Adipocyte (in vitro differentiated cells): ENCODE measurements around the gene SNAPC2.
"Not testable (repeated sequence)": the region's sequence is repeated elsewhere in the genome, so short reads cannot be mapped to it uniquely, and the experiment has no call there.

ENCODE experiments used
- DNase-seq: peaks from one replicate; pipeline ENCODE4 v3.0.0-alpha.2; 2015; ENCODE audit warnings: low read depth
- H3K27me3 ChIP-seq: replicated peaks from 2 replicates; pipeline ENCODE4 v1.7.0; 2013; ENCODE audit warnings: mild to moderate bottlenecking, low read length, moderate library complexity; ENCODE audit not compliant: control insufficient read depth, insufficient read depth
- H3K36me3 ChIP-seq: 2 replicates; pipeline ENCODE4 v1.7.0; 2013; ENCODE audit warnings: low read length, mild to moderate bottlenecking, moderate library complexity; ENCODE audit not compliant: control insufficient read depth, insufficient read depth, severe bottlenecking
- H3K4me1 ChIP-seq: 2 replicates; pipeline ENCODE4 v1.7.0; 2013; ENCODE audit warnings: mild to moderate bottlenecking, low read length, moderate library complexity; ENCODE audit not compliant: control insufficient read depth, insufficient read depth
- H3K4me3 ChIP-seq: 2 replicates; pipeline ENCODE4 v1.7.0; 2013; ENCODE audit warnings: mild to moderate bottlenecking, low read length, moderate library complexity
- H3K9ac ChIP-seq: 2 replicates; pipeline ENCODE4 v1.7.0; 2013; ENCODE audit warnings: mild to moderate bottlenecking, low read length, moderate library complexity
- H3K9me3 ChIP-seq: 2 replicates; pipeline ENCODE4 v1.7.0; 2013; ENCODE audit warnings: mild to moderate bottlenecking, low read length, moderate library complexity; ENCODE audit not compliant: control insufficient read depth

The SNAPC2 gene

DNA sequence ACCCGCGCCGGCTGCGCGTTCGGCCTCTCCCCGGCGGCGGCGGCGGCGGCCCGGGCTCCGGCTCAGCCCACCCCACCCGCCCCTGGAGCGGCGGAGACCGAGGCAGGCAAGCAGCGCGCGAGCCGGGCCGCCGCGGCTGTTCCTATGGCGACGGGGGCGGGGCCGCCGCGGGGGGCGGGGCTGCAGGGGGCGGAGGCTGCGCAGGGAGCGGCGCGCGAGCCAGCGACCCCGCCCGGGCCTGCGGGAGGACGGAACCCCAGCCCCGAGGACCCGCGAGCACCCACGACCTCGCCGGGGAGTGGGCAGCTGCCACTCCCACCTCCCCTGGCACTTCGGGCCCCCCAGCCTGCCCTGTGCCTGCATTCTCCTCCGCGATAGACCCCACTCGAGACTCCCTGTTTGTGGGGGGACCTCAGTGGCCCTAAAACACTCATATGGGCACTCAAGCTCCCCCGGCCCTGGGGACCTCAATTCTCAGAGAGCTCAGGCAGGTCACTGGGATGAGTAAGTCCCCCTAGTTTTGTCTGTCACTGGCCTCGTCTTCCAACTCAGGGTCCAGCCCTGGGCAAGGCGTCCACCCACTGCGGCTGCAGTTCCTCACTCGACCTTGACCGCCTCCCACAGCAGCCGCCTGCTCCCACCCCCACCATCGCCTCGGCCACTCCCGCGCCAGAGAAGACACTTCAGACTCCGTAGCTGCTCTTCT, 6.0 kb downstream of the SNAPC2 start, which contains the start of gene CTXN1:
TSS of gene CTXN1 (minus strand) at position 115 of the 706 bp plus-strand sequence. CDS start 597 bp downstream, outside the sequence.
- peak; percentile 81 for DNase-seq
- H3K4me3 ChIP-seq = peak within 1 kb of the TSS; percentile 78
- no peaks in the 10 kb centered on the region for H3K9me3 ChIP-seq
- H3K9ac ChIP-seq = peak within 1 kb of the TSS; percentile 83
- peaks cover 23% of the 10 kb centered on the region for H3K36me3 ChIP-seq
- H3K4me1 ChIP-seq = peaks cover 36% of the 10 kb centered on the region
- no peaks in the 10 kb centered on the region for H3K27me3 ChIP-seq

DNA sequence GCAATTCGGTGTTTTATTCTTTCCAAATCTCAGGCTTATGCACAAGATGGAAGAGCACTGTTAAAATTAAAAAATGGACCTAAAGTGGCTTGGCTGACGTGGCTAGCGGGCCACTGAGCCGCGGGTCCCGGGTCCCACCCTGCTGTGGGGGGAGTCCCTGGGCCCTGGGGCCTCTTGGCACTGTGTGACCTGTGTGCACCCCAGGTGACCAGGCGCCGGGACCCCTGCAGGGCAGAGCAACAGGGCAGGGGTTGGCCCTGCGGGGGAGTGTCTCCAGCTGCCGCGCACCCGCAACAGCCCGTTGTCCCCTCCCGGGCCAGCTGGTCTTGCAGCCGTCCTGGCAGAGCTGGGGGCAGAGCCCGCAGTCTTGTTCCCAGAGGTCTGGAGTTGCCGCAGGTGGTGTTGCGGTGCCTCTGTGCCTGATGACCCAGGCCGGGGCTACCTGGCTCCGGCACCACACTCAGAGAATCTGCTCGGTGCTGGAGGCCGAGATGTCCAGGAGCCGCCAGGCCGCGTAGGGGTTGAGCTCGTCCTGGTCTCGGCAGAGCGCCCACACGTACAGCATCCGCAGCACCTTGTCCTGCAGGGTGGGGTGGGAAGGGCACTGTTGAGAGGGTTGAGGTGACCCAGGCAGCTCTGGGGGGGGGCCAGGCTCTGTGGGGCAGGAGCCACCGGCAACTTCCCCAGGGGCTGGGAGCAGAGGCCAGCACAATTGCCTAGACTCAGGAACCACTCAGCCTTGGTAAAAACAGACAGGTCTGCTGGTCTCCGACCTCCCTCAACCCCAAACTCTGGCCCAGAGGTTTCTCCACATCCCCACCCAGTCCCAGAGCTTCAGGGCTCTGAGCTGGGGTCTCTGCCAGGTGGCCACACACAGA, 6.8 kb downstream of the SNAPC2 start:
- Histone ChIP-seq H3K4me3 (peak overlapping the region; percentile 78), H3K9ac (peak overlapping the region; percentile 83), H3K36me3 (peaks cover 31% of the 10 kb centered on the region), H3K4me1 (peaks cover 29% of the 10 kb centered on the region), H3K9me3 (no peaks in the 10 kb centered on the region), H3K27me3 (no peaks in the 10 kb centered on the region)
- DNase-seq = no peak

DNA sequence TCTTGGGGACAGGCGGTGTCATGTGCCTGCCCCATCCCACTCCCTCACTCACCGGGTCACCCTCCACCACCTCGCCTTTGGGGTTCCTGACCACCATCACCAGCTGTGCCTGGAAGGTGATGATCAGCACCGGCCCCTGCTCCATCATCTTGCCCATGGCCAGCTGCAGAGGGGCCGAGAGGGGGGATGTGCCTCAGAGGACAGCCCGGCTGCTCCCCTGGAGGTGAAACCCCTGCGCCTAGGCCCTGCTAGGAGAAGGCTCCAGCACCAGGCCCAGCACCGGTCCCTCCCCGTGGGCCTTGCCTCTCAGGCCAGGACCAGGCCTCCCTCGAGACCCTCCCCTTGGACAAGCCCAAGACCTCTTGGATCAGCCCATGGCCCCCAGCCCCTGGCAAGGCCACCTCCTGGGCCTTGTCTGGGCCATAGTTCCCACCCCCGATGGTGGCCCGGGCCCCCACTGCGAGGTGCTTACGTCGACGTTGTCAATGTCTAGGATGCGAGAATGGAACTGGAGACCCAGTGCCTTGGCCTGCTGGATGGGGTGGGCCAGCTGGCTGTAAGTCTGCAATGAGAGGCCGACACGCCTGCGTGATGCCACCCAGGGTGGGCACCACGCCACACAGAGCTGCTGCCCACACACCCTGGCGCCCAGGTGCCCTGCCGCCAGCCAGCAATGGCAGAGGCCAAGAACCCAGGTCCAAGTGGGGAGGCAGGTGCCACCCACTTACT, 7.6 kb downstream of the SNAPC2 start:
- DNase-seq = no peak
- Histone ChIP-seq H3K27me3 (no peaks in the 10 kb centered on the region), H3K36me3 (peaks cover 32% of the 10 kb centered on the region), H3K9me3 (no peaks in the 10 kb centered on the region), H3K9ac (peak overlapping the region; percentile 85), H3K4me3 (peak overlapping the region; percentile 66), H3K4me1 (peaks cover 26% of the 10 kb centered on the region)

DNA sequence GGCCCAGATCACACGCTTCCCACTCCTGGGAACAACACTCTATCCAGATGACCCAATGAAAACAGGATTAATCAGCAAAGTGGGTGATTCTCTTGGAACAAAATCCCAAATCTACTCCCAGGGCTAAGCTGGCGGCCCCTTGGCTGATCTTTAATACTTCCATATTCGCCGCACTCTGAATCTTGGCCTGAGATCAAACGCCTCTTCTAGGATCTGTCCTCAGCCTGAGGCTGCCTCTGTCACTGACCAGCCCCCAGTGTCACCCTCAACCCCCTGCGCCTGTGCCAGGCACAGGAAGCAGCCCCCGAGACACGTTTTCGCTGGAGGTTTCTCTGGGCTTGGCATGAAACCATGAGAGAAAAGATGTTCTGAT, 8.2 kb downstream of the SNAPC2 start:
- DNase-seq = no peak
- no peaks in the 10 kb centered on the region for H3K9me3 ChIP-seq
- peak overlapping the region; percentile 66 for H3K4me3 ChIP-seq
- H3K4me1 ChIP-seq = peaks cover 26% of the 10 kb centered on the region
- H3K9ac ChIP-seq = peak overlapping the region; percentile 85
- peaks cover 33% of the 10 kb centered on the region for H3K36me3 ChIP-seq
- H3K27me3 ChIP-seq = no peaks in the 10 kb centered on the region

DNA sequence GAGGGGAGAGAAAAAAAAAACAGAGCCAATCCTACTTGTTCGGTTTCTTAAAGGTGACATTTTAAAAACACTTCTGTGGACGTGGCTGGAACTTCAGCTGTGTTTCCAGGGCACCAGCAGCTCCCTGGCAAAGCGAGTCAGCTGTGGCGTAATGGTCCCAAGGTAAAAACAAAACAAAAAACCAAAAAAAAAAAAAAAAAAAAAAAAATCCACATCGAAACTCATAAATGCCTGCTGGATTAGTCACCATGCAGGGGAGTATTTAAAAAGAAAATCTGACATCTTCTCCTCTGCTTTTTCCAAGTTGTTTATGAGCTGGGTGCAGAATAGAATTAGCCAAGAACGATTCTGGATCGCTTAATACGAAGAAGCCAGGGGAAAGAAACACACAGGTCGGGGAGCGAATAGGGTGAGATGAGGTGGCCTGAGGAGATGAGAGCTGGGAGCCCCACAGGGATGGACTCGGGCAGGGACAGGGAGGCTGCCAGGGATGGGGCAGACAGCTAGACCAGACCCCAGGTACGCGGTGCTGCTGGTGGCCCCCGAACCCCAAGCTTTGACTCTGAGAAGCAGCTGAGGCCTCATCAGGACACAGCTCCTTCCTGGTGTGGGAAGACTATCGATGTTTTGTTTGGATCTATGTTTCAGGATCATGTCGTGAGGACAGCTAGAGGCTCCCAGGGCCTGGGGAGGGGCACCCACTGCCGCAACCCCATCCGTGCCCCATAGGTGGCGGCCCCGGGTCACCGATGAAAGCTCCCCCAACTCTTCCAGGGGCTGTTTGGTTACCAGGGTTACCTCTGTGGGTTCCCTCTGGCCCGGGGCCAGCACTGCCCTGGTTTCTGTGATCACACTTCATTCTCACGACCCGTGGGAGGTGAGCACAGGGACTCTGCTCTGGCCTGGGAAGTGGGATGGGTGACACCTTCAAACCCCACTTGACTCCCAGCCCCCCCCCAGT, 8.9 kb downstream of the SNAPC2 start:
- H3K4me3 ChIP-seq = peak overlapping the region; percentile 66
- H3K27me3 ChIP-seq = no peaks in the 10 kb centered on the region
- H3K4me1 ChIP-seq = peaks cover 26% of the 10 kb centered on the region
- peak; percentile 83 for DNase-seq
- no peaks in the 10 kb centered on the region for H3K9me3 ChIP-seq
- peaks cover 39% of the 10 kb centered on the region for H3K36me3 ChIP-seq
- H3K9ac ChIP-seq = peak overlapping the region; percentile 85

DNA sequence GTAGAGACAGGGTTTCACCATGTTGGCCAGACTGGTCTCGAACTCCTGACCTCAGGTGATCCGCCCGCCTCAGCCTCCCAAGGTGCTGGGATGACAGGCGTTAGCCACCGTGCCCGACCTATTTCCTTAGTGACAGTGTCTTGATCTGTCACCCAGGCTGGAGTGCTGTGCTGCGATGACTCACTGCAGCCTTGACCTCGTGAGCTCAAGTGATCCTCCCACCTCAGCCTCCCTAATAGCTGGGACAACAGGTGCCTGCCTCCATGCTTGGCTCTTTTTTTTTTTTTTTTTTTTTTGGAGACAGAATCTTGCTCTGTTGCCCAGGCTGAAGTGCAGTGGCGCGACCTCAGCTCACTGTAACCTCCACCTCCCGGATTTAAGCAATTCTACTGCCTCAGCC, 9.9 kb downstream of the SNAPC2 start:
- H3K9me3 ChIP-seq, H3K9ac ChIP-seq, H3K4me3 ChIP-seq, H3K27me3 ChIP-seq, DNase-seq: not testable (repeated sequence)
- Histone ChIP-seq H3K36me3 (peaks cover 49% of the 10 kb centered on the region), H3K4me1 (peaks cover 26% of the 10 kb centered on the region)

DNA sequence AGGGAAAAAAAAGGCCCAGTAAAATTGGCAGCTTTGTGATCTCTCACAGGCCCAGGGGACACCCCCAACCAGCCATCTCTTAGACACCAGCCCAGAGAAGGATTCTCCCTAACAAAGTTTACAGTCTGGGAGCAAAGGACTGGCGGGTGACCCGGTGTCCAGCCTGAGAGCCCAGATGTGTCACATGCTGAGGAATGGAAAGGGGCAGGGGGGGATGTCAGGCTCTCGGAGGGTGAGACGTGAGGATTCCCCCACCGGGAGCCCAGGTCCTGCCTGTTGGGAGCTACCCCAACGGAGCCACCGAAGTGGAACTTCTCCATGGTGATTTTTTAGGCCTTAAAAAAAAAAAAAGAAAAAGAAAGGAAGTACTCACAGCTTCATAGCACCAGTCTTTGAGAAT, 10.6 kb downstream of the SNAPC2 start:
- no peak overlapping the region for H3K9ac ChIP-seq
- H3K36me3 ChIP-seq = peaks cover 54% of the 10 kb centered on the region
- DNase-seq = no peak
- no peak overlapping the region for H3K4me3 ChIP-seq
- H3K9me3 ChIP-seq = no peaks in the 10 kb centered on the region
- H3K27me3 ChIP-seq = no peaks in the 10 kb centered on the region
- peaks cover 26% of the 10 kb centered on the region for H3K4me1 ChIP-seq

DNA sequence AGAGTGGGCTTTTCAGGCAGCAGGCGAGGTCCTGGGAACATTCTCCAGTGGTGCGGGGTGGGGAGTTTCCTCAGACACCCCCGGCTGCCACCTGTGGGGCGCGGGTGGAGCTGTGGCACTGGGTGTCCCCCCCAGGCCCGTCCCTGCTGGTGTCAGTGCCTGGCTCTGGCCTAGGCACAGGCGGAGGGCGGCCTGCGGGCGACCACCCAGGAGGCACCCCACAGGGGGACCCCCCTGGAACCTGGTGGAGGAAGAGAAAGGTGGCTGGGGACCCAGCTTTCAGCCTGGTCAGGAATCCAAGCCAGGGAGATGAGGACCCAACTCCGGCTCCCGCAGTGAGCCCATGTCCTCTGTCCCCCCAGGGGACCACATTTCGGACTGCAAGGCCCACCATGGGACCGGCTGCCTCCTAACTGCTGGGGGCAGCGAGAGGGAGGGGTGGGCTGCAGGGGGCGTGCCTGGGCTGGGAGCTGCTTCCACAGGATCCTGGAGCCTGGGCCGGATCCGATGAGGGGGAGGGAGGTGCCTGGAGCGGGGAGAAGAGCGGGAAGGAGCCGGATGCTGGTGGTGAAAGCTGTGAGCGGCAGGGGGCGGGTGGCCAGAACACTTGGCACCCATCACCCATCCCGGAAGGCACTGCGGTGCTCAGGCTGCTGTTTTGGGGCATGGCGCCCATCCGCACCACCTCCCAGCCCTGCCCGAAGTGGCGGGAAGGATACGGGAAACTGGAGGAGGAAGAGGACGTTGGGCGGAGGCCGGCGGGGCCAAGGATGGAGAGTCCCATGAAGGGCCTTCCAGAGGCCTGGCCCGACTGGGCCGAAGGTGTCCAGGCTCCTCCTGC, 11.3 kb downstream of the SNAPC2 start:
- DNase-seq = no peak
- no peak overlapping the region for H3K4me3 ChIP-seq
- no peaks in the 10 kb centered on the region for H3K27me3 ChIP-seq
- no peaks in the 10 kb centered on the region for H3K9me3 ChIP-seq
- H3K9ac ChIP-seq = no peak overlapping the region
- H3K36me3 ChIP-seq = peaks cover 61% of the 10 kb centered on the region
- peaks cover 23% of the 10 kb centered on the region for H3K4me1 ChIP-seq

DNA sequence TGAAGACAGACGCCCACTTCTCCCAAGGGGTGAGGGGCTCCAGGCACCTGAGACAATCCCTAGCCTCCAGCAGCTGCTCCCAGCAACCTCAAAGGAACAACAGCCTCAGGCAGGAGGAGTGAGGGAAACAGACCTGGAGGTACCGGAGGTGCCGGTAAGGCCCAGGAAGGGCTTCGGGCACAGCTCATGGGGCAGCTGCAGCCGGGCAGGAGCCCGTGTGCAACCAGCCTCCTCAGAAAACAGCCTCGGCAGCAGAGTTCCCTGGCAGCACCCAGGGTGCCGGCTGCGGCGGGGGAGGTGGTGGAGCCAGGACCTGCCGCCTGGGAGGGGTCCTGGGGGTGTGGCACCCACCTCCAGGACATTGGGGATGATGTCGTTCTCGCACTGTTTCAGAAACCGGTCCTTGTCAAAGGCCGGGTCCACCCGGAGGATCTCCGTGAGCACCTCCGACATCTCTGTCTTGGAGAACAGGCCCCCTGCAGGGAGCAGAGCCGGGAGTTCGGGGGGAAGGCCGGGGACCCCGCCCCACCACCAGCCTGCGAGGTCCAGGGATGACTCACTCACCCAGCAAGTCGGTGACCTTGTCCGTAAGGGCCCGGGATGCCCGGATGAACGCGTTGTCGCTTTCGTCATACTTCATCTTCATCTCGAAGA, 12.3 kb downstream of the SNAPC2 start:
- Histone ChIP-seq H3K9ac (no peak overlapping the region), H3K9me3 (no peaks in the 10 kb centered on the region), H3K4me3 (no peak overlapping the region), H3K36me3 (peaks cover 70% of the 10 kb centered on the region), H3K4me1 (peaks cover 17% of the 10 kb centered on the region), H3K27me3 (no peaks in the 10 kb centered on the region)
- no peak for DNase-seq
